ENCODE data around the gene HIF3A.

- TF ChIP-seq CTCF (IDR thresholded peaks at IDR 0.05 in 2 of 3, conservative IDR thresholded peaks at IDR 0.05 in 1 of 3; ENCODE audit: borderline replicate concordance in 1 of 3, insufficient read depth in 1 of 3, low read depth in 2 of 3, low read length in 2 of 3) = no peak
- no peak for TF ChIP-seq ZNF274 (IDR thresholded peaks at IDR 0.05; ENCODE audit: low read depth, low read length)
- no peak for TF ChIP-seq ZBTB33 (IDR thresholded peaks at IDR 0.05; ENCODE audit: extremely low read depth, insufficient replicate concordance, low read length)
- no peak for TF ChIP-seq POLR2A (IDR thresholded peaks at IDR 0.05; ENCODE audit: borderline replicate concordance, extremely low read depth, insufficient read depth, insufficient read length)
Measured at GRCh38 chr19:46326608-46327007, 29.8 kb downstream of the HIF3A start.

All from HCT116 (cell line).